Stimulated activated naive B cell treated with anti-CD40 and anti-IgM and Interleukin-4, amounts not matched to agents 10 μg/mL and 1 μg/mL and 100 μg/mL, for 72 hours (primary cell): ENCODE data around the gene JARID2.

ENCODE experiments used
- ATAC-seq, 2 donors: fragments of 150-1000 bp; cut with Tn5 transposase; replicated peaks; 2 replicates each; pipeline ENCODE4 v1.10.0; 2021; ENCODE audit warnings: moderate library complexity in 1 of 2
- DNase-seq: peaks from one replicate; pipeline ENCODE4 v3.0.0; 2021
- H3K27ac Mint-ChIP-seq: one replicate; pipeline ENCODE4 v1.8.0; 2022; ENCODE audit warnings: mild to moderate bottlenecking, mixed read lengths
- H3K27me3 Mint-ChIP-seq, 2 donors: one replicate each; pipeline ENCODE4 v1.8.0; 2022; ENCODE audit warnings: mixed read lengths in 2 of 2
- H3K36me3 Mint-ChIP-seq, 2 donors: one replicate each; pipeline ENCODE4 v1.8.0; 2022; ENCODE audit warnings: mixed read lengths in 2 of 2, mild to moderate bottlenecking in 1 of 2
- H3K4me1 Mint-ChIP-seq, 2 donors: one replicate each; pipeline ENCODE4 v1.8.0; 2022; ENCODE audit warnings: mixed read lengths in 2 of 2, mild to moderate bottlenecking in 1 of 2
- H3K4me3 Mint-ChIP-seq, 2 donors: one replicate each; pipeline ENCODE4 v1.8.0; 2022; ENCODE audit warnings: mild to moderate bottlenecking in 2 of 2, mixed read lengths in 2 of 2, moderate library complexity in 1 of 2
- H3K9me3 Mint-ChIP-seq, 2 donors: one replicate each; pipeline ENCODE4 v1.8.0; 2022; ENCODE audit warnings: mixed read lengths in 2 of 2, mild to moderate bottlenecking in 1 of 2

JARID2 gene

DNA sequence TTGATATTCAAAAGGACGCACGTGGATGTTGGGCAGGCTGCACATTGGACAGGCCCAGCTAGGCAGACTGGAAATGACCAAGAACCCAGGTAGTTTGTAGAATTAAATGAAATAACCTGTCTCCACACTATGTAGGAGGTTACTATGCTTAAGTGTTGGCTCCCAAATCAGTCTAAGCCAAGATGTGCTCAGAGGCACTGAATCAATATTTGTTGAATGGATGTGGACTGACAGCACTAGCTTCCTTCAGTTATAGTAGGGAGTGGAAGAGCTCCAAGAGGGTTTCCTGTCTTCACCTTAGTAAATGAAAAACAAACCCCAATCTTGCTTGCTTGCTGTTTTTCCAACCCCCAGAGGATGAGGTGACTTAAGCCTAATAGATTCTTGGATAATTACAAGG, 180.5 kb downstream of the JARID2 start:
- peaks cover 63 to 90% of the 10 kb centered on the region in 2 donors for H3K4me1 Mint-ChIP-seq
- H3K9me3 Mint-ChIP-seq = peaks cover 0 to 2% of the 10 kb centered on the region in 2 donors
- no peak overlapping the region for H3K4me3 Mint-ChIP-seq
- peaks cover 19 to 32% of the 10 kb centered on the region in 2 donors for H3K36me3 Mint-ChIP-seq
- DNase-seq (no peak), ATAC-seq (no peak)
- no peak overlapping the region for H3K27ac Mint-ChIP-seq
- H3K27me3 Mint-ChIP-seq = no peaks in the 10 kb centered on the region

DNA sequence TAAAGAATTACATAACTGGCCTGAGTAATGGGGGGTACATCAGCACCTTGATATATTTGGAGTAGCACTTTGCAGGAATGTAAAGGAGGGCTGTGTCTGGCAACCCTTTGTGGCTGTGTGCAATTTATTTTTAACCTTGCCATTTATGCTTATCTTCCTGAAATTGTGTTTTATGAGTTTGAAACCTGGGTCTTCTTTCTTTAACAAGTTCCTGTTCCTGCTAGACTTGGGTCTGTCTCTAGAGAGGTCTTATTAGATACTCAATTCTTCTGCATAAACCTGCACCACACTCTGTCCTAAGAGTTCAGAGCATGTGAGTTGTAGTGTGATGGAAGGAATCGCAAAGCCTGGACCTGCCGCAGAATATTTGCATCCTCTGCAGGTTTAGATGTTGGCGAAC, 181.0 kb downstream of the JARID2 start:
- Mint-ChIP-seq H3K9me3 (peaks cover 0 to 2% of the 10 kb centered on the region in 2 donors), H3K27me3 (no peaks in the 10 kb centered on the region), H3K27ac (no peak overlapping the region), H3K4me3 (peak overlapping the region in 1 of 2 donors; percentile 39), H3K36me3 (peaks cover 19 to 32% of the 10 kb centered on the region in 2 donors), H3K4me1 (peaks cover 63 to 88% of the 10 kb centered on the region in 2 donors)
- no peak for DNase-seq
- ATAC-seq = peak in 1 of 2 donors; percentile 22

DNA sequence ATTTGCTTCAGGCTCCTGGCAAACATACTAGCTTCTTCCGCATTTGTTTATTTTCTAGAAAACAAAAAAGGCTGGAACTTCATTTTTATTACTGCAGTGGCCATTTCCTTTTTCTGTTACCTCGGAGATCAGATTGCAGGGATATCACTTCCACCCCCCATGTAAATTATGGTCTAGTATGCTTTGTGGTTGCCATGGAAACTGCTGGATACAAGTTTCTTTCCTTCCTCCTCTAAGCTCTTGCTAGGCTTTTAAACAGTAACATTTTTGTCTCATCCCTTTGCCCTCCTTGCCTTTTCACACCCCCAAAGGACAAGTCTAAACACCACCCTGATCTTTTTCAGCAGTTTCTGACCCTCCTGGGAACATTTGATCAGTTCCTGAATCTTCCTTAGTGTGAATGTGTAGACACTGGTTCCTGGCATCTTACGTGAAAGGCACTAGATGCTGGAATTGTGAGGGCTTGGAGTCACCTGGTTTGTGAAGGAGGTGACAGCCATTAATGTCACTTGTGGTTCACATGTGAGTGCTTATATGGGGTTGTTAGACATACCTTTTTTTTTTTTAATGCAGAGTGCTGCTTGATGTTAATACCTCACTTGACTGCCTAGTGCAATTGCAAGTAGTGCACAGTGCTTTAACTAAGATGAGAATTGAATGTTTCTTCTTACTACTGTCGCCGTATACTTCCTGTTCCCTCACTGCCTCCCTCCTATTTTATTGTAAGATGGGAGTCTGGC, 181.6 kb downstream of the JARID2 start:
- no peak for DNase-seq
- Mint-ChIP-seq H3K4me3 (peak overlapping the region; percentile 13 to 39), H3K27ac (peak overlapping the region; percentile 63), H3K36me3 (peaks cover 16 to 37% of the 10 kb centered on the region in 2 donors), H3K27me3 (no peaks in the 10 kb centered on the region), H3K9me3 (peaks cover 0 to 2% of the 10 kb centered on the region in 2 donors), H3K4me1 (peaks cover 63 to 88% of the 10 kb centered on the region in 2 donors)
- peak; percentile 18 to 33 for ATAC-seq

DNA sequence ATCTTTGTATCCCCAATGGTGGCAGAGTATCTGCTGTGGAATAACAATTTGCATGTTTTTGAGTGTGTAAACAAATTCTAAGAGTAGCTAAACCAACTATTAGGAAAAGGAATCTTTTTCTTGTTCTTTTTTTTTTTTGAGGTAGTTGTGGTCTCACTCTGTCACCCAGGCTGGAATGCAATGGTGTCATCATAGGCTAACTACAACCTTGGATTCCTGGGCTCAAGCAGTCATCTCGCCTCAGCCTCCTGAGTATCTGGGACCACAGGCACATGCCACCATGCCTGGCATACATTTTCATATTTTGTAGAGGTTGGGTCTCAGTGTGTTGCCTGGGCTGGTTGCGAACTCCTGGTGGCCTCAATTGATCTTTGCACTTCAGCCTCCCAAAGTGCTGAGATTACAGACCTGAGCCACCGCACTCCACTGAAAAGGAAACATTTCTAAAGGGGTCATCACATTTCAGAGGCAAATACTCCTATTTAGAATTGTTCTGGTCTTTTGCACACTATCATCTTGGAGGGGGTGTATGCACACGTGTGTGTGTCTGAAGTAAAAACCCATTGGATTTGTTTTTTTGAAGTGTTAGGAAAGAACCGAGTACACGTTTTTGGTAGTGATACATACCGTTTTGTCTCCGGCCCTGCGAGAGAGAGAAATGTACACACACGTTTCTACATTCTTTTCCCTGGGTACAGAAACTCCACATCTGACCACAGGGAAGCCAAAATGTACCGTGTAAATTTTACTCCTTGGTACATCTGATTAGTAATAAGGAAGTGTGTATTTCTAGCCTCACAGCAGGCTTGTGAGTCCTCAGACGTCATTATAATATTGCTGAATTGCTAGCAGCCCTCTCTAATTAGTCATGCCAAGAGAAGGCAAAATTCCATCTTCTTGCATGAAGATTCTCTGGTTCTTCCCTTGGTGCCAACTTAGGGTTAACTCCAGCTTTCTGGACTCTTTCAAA, 183.6 kb downstream of the JARID2 start:
- Mint-ChIP-seq H3K27me3 (no peaks in the 10 kb centered on the region), H3K4me1 (peaks cover 61 to 87% of the 10 kb centered on the region in 2 donors), H3K27ac (no peak overlapping the region), H3K4me3 (no peak overlapping the region), H3K9me3 (peaks cover 0 to 2% of the 10 kb centered on the region in 2 donors), H3K36me3 (peaks cover 10 to 33% of the 10 kb centered on the region in 2 donors)
- DNase-seq (no peak), ATAC-seq (peak; percentile 69 to 74)

DNA sequence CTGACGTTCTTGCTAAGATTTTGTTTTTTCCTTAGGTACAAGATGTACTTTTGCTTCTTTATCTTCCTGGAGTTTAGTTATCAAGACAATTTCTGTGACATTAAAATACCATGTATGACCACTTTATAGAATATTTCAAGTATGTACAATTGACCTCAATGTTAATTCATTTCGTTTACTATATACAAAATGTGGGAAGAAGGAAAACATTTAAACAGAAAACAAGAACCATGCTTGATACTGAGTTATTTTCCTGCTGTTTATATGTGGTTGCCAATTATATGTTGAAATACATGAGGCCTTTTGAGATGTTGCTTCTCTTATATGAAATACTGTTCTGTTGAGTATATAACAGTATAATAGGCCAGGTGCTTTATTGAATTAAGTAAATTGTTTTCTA, 184.3 kb downstream of the JARID2 start:
- H3K36me3 Mint-ChIP-seq = peaks cover 13 to 40% of the 10 kb centered on the region in 2 donors

DNA sequence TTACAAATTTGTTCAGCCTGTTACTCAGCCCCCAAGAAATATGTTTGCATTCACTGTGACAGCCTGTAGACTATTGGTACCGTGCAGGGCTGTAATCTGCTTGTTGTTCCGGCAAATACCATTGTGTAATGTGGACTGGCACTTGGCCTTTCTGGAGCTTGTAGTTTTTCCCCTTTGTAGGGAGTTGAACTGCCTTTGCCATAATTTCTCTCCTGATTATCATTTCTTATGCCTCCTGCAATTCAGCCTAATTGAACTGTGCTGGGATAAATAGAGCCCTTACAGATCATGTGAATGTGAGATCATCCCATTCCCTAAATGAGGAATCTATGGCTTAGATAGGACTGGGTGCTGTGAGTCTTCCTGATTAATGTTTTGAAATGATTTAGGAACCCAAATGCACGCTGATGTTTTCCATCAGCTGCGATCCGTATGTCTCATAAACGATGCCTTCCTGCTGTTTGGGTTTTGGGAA, 185.1 kb downstream of the JARID2 start:
- DNase-seq (no peak), ATAC-seq (no peak)
- H3K27me3 Mint-ChIP-seq = no peaks in the 10 kb centered on the region
- peaks cover 11 to 34% of the 10 kb centered on the region in 2 donors for H3K36me3 Mint-ChIP-seq
- H3K27ac Mint-ChIP-seq = no peak overlapping the region
- H3K4me1 Mint-ChIP-seq = peaks cover 65 to 92% of the 10 kb centered on the region in 2 donors
- peaks cover 0 to 5% of the 10 kb centered on the region in 2 donors for H3K9me3 Mint-ChIP-seq
- no peak overlapping the region for H3K4me3 Mint-ChIP-seq

More for the DNA sequence above, 184.3 kb downstream of the JARID2 start:
- ATAC-seq = no peak
- DNase-seq = no peak
- Mint-ChIP-seq H3K9me3 (peaks cover 0 to 5% of the 10 kb centered on the region in 2 donors), H3K27me3 (no peaks in the 10 kb centered on the region), H3K27ac (no peak overlapping the region), H3K4me3 (no peak overlapping the region), H3K4me1 (peaks cover 65 to 94% of the 10 kb centered on the region in 2 donors)

DNA sequence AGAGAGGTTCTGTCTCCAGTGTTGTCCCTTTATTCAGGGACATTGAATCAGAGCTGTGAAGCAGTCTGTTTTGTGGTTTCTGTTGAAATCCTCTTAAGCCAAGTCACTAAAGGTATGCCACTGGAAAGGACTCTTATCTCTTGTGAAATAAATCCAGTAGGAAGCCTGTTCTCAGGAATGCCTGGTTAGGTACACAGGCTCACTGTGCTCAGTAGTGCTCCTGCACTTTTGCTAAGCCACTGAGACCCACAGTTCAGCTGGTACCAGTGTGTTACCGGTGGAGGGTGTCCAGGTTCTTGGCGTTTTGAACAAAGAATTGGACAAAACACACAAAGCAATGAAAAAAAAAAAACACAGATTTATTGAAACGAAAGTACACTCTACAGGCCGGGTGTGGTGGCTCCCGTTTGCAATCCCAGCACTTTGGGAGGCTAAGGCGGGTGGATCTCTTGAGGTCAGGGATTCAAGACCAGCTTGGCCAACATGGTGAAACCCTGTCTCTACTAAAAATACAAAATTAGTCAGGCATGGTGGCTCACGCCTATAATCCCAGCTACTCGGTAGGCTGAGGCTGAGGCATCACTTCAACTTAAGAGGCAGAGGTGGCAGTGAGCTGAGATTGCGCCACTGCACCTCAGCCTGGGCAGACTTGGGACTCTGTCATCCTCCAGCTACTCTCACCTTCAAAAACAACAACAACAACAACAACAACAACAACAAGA, 186.1 kb downstream of the JARID2 start:
- Mint-ChIP-seq H3K27ac (peak overlapping the region; percentile 20), H3K27me3 (no peaks in the 10 kb centered on the region), H3K4me1 (peaks cover 65 to 92% of the 10 kb centered on the region in 2 donors), H3K36me3 (peaks cover 9 to 35% of the 10 kb centered on the region in 2 donors), H3K4me3 (peak overlapping the region in 1 of 2 donors; percentile 22), H3K9me3 (peaks cover 0 to 5% of the 10 kb centered on the region in 2 donors)
- no peak for DNase-seq
- no peak for ATAC-seq

DNA sequence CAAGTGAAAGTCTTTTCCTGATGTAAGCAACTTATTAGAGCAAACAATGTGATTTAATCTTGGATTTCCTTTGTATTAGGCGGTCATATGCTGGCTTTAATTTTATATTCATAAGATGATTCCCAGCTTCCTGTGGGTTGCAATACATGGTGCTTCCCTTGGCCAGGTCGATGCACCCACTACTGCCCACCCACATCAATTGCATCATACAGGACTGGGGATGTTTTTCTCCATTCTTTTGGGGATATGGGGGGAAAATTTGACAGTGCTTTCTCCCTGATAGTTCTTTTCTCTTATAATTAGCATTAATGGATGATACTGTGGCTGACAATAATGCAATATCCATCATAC, 187.6 kb downstream of the JARID2 start:
- peaks cover 63 to 92% of the 10 kb centered on the region in 2 donors for H3K4me1 Mint-ChIP-seq
- ATAC-seq = no peak
- H3K9me3 Mint-ChIP-seq = peaks cover 0 to 5% of the 10 kb centered on the region in 2 donors
- no peaks in the 10 kb centered on the region for H3K27me3 Mint-ChIP-seq
- H3K4me3 Mint-ChIP-seq = peak overlapping the region; percentile 43 to 61
- peaks cover 9 to 39% of the 10 kb centered on the region in 2 donors for H3K36me3 Mint-ChIP-seq
- H3K27ac Mint-ChIP-seq = no peak overlapping the region
- DNase-seq = no peak

DNA sequence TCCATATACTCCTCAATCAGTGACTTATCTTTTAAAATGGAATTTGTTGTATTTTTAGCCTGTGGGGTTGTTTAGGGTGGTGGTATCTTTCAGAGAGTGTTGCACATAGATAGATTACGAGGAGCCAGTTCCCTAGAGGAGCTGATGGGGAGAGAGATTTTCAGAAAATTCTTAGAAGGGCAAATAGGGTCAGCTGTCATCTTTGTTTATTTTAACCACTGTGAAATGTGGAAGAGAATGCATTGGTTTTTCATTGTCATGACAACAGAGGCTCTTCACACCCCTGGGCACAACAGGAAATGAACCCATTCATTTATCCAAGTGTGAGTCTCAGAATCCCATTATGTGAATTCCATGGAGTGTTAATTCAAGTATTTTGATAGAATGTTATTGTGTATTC, 188.4 kb downstream of the JARID2 start:
- ATAC-seq = no peak
- Mint-ChIP-seq H3K9me3 (peaks cover 0 to 5% of the 10 kb centered on the region in 2 donors), H3K36me3 (peaks cover 7 to 34% of the 10 kb centered on the region in 2 donors), H3K27me3 (no peaks in the 10 kb centered on the region), H3K4me3 (no peak overlapping the region), H3K27ac (peak overlapping the region; percentile 82), H3K4me1 (peaks cover 67 to 92% of the 10 kb centered on the region in 2 donors)
- DNase-seq = no peak

DNA sequence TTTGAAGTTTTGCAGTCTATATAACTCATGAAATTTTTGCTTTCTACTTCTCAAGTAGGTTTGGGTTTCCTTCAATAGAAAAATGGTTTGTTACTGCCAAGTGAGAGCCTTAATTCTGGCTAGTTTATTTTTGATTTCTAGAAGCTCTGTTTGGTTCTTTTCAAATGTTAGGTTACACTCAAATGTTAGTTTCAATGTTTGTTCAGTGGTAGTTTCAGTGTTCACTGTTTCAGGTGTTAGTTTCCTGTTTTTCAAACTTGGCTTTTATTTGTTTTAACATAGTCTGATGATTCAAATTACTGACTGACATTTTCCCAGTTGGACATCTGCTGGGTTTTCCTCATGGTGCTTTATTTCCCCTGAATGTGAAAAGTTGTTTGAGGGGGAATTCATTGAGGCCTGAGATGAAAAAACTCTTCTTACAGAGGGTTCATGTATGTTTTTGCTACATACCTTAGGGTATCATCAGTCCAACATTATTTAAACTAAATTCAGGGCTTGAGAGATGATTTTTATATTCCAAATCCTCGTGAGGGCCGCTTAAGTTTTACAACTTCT, 189.0 kb downstream of the JARID2 start:
- Mint-ChIP-seq H3K9me3 (peaks cover 0 to 5% of the 10 kb centered on the region in 2 donors), H3K4me3 (peak overlapping the region; percentile 32 to 69), H3K27ac (peak overlapping the region; percentile 82), H3K27me3 (no peaks in the 10 kb centered on the region), H3K4me1 (peaks cover 69 to 92% of the 10 kb centered on the region in 2 donors), H3K36me3 (peaks cover 7 to 34% of the 10 kb centered on the region in 2 donors)
- ATAC-seq = peak in 1 of 2 donors; percentile 53
- DNase-seq = no peak

DNA sequence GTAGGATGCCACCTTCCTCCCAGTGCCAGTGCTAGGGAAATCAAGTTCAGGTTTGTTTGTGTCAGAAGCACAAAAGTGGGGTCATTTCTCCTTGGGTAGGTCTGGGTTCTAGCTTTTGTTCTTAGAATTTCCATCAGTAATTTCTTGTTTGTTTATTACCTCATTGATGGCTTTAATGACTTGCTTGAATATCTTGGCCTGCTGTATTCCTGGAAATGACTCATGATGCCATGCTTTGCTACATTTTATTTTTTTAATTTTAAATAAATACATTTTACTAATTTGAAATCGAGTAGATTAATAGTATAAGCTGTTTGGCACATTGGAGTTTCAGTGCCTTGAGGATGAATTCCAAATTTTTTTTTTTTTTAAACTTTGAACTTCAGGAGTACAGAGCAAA, 189.6 kb downstream of the JARID2 start:
- Mint-ChIP-seq H3K4me3 (no peak overlapping the region), H3K4me1 (peaks cover 72 to 92% of the 10 kb centered on the region in 2 donors), H3K36me3 (peaks cover 7 to 34% of the 10 kb centered on the region in 2 donors), H3K27ac (no peak overlapping the region), H3K27me3 (no peaks in the 10 kb centered on the region), H3K9me3 (peaks cover 0 to 5% of the 10 kb centered on the region in 2 donors)
- DNase-seq (no peak), ATAC-seq (no peak)

DNA sequence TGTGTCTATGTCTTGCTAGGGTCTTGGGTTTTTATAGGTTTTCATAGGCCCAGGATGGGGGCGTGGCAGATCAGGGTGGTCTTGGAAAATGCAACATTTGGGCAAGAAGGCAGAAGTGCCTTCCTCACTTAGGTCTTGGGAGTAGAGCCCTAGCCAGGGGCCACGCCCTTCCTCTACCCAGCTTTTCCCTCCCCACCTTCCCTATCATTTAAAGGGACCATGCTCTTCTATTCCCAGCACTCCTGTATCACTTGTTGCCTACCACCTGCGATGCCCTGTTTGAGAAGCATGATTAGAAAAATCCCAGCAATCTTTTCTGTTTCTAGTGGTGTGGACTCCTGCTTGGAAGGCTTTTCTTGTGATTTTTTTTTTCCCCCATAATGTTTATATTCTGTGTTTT, 190.6 kb downstream of the JARID2 start:
- peak overlapping the region; percentile 88 for H3K27ac Mint-ChIP-seq
- ATAC-seq = no peak
- H3K4me3 Mint-ChIP-seq = no peak overlapping the region
- peaks cover 7 to 34% of the 10 kb centered on the region in 2 donors for H3K36me3 Mint-ChIP-seq
- DNase-seq = no peak
- H3K27me3 Mint-ChIP-seq = no peaks in the 10 kb centered on the region
- peaks cover 73 to 92% of the 10 kb centered on the region in 2 donors for H3K4me1 Mint-ChIP-seq
- H3K9me3 Mint-ChIP-seq = peaks cover 0 to 5% of the 10 kb centered on the region in 2 donors

DNA sequence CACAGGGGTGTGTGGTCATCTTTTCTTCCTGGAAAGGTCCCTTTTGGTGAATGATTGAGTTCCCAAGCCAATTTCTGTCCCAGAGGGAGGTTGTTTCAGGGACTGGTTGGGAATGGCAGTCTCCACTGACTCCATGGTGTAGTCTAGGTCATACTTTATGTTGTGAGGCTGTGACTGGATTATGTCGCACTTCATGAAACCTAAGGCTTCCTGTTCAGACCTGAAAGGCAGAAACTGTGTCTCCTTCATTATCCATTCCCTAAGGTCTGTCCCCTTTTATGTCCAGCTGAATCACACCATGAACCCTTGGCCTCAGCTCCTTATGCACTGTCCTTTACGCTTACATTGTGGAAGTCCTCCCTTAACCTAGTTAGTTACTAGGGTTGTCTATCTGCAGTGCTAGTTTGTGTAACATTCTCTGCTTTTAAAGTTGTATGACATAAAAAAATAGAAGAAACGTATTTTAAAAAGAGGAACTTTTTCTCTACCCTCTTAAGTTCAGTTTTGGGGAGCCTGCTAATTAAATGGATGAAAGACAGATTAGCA, 191.3 kb downstream of the JARID2 start:
- ATAC-seq (peak in 1 of 2 donors; percentile 42), DNase-seq (no peak)
- Mint-ChIP-seq H3K27ac (peak overlapping the region; percentile 88), H3K9me3 (peaks cover 0 to 5% of the 10 kb centered on the region in 2 donors), H3K36me3 (peaks cover 7 to 33% of the 10 kb centered on the region in 2 donors), H3K4me1 (peaks cover 67 to 90% of the 10 kb centered on the region in 2 donors), H3K4me3 (no peak overlapping the region), H3K27me3 (no peaks in the 10 kb centered on the region)
